HG02852 (cell line): ENCODE data around the gene CEP70.
"Not testable (repeated sequence)": the region's sequence is repeated elsewhere in the genome, so short reads cannot be mapped to it uniquely, and the experiment has no call there.

Source experiments
- ATAC-seq: cut with Tn5 transposase; IDR thresholded peaks from one replicate; pipeline ENCODE4 v1.9.1; 2021; ENCODE audit warnings: mild to moderate bottlenecking, moderate library complexity; ENCODE audit not compliant: unreplicated experiment

Gene CEP70

GRCh38 chr3:138513090-138513843 lies 80.8 kb downstream of the CEP70 start:
- peak; percentile 85 for ATAC-seq

GRCh38 chr3:138511945-138512344 lies 82.1 kb downstream of the CEP70 start:
- no peak for ATAC-seq

DNA sequence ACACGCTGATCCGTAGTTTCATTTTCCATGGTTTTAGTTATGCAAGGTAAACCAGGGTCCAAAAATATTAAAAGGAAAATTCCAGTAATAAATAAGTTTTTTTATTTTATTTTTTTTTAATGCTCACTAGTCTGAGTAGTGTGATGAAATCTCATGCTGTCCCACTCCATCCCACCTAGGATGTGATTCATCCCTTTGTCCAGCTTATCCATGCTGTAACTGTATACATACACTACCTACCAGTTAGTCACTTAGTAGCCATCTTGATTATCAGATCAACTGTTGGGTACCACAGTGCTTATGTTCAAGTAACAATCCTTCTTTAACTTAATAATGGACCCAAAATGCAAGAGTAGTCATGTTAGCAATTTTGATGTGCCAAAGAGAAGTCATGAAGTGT lies 84.5 kb downstream of the CEP70 start:
- no peak for ATAC-seq

DNA sequence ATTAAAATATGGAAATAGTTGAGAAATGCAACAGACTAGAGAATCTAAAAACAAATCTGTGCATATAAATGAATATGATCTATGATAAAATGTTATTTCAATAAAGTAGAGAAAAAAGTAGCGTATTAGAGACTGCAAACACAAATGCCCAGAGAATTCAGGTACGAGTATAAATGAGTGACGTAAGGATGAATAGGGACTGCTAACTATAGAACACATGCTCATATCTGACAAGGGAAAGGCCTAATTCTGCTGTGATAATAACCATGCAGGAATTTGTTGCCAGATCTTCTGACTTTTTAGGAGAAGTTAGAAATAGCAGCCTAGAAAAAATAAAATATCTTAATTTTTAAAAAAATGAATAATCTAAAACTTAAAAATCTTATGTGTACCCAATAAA lies 86.5 kb downstream of the CEP70 start:
- no peak for ATAC-seq

DNA sequence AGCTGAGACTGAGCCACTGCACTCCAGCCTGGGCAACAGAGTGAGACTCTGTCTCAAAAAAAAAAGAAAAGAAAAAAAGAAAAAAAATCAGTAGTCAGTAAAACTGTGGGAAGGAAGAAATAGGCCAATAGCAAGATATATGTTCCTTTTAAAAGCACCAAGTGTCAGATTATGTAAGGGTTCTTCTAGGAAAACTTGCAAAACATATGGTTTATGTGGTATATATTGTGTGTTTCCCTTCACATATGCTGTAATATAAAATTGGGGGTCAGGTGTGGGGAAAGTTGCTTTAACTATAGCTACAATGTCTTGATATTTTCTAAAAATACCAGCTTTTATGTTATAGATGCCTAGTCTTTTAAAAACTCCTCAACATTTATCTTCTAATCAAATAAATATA lies 95.1 kb downstream of the CEP70 start:
- no peak for ATAC-seq

DNA sequence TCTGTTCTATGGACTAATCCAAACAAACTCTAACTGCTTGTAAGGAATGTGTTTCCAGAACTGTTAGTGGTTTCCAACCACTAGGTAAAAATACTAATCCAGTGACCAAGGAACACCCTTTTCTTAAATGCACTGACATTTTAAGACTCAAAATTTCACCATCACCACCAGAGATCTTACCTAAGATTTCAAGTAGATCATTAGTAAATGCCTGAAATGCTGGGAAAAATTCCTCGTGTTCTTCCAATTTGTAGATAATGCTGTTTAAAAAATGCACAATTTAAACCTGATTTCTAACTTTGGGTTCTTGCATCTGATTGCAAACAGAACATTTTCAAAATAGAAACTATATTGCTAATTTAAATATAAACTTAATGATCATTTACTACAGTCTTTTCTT lies 96.2 kb downstream of the CEP70 start:
- ATAC-seq, result no peak

DNA sequence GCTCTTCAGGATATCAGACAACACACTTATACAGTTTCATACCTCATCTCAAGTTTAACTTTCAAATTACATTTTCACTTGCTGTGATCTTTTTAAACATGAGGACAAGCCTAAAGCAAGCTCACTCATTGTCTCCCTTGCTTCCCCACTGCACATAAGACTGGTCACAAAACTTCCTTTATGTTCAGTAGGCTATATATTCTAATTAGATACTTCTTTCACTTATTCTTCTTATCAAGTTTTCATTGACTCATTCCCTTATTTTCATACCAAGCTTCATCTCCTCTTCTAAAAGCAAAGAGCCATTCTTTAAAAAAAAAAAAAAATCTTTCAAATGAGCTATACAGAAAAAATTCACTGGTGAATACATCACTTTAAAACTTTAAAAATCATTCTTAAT lies 97.0 kb downstream of the CEP70 start:
- ATAC-seq, result no peak

GRCh38 chr3:138496436-138496835 lies 97.6 kb downstream of the CEP70 start:
- ATAC-seq, result no peak

DNA sequence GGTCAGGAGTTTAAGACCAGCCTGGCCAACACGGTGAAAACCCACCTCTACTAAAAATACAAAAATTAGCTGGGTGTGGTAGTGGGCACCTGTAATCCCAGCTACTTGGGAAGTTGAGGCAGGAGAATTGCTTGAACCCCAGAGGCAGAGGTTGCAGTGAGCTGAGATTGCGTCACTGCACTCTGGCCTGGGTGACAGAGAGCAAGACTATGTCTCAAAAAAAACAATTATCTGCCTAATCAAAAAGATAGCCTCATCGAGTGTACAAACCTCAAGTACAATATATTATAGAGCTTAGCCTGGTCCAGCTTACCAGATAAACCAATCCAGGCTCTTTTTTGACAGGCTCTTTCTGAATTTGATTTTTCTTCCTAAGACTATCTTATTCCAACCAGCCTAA lies 98.4 kb downstream of the CEP70 start:
- not testable (repeated sequence) for ATAC-seq

DNA sequence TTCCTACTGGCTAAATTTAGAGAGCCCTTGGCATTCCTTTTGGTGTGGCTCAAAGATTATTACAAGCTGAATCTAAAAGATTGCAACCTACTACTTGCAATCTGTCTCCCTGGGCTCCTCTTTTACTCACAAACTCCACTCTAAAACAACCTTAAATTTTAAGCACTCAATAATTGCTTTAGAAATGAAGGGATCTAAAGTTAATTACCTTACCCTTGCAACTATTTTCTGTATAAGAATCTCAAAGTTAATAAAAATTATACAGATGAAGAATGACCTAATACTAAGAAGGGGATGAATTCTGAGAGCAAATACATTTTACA lies 99.5 kb downstream of the CEP70 start:
- ATAC-seq, result no peak

DNA sequence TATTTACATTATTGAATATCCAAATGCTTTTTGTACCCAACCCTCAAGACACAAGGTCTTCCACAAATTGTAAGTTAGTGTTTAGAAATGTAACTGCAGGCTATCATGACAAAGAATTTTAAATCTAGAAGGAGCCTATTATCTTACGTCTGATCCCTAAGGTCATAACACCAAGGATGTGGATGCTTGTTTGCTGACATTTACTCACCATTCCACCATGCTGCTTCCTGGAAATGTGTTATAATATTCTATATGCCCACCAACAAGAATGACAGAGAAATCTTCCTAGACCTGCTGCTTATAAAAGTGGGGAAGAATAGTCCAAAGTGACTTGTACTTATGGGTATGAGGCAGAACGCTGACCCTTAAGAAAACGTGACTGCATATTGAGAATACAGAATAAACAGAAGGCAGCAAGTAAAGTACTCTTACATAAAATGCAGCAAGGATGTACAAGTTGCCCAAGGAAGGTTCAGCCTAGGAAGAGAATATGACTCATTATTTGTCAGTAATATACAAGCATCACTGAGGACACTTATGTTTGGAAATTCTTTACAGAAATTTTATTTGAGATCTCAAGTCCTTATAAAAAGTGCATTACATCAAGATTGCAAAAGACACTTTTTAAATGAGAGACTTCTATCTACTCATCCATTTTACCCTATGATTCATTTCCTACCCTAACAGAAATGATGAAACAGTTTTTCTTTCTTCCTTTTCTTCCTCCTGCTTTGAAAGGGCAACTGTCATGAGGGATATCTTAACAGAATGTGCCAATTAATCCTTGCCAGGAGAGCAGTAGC lies 100.1 kb downstream of the CEP70 start:
- no peak for ATAC-seq

- no peak for ATAC-seq
Measured at GRCh38 chr3:138492980-138493675, 100.9 kb downstream of the CEP70 start.

GRCh38 chr3:138491971-138492370 lies 102.1 kb downstream of the CEP70 start:
- ATAC-seq, result no peak

- not testable (repeated sequence) for ATAC-seq
Measured at GRCh38 chr3:138486580-138486979, 107.5 kb downstream of the CEP70 start.

DNA sequence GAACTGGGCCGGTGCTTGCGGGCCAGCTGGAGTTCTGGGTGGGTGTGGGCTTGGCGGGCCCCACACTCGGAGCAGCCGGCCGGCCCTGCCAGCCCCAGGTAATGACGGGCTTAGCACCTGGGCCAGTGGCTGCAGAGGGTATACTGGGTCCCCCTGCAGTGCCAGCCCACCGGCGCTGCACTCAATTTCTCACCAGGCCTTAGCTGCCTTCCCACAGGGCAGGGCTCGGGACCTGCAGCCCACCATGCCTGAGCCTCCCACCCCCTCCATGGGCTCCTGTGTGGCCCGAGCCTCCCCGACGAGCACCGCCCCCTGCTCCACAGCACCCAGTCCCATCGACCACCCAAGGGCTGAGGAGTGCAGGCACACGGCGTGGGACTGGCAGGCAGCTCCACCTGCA lies 109.4 kb downstream of the CEP70 start:
- ATAC-seq, result not testable (repeated sequence)

DNA sequence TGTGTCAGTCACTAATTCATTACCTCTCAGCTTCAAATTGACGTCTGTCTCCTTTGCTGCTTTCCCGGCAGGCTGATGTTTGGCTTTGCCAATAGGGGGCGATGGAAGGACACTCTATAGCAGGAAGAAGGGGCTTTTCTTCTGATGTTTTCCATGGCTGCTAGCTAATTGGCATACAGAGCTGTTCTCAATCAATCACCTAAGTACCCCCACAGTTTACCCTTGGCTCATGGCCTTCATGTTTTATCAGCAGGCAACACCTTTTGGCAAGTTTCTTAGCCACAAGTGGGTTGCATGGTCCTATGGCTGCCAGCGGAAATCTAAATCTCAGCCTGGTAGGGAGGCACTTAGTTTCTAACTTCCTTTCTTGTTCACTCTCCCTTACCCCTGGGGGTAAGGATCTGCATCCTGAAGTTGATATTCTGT lies 114.6 kb downstream of the CEP70 start:
- no peak for ATAC-seq

DNA sequence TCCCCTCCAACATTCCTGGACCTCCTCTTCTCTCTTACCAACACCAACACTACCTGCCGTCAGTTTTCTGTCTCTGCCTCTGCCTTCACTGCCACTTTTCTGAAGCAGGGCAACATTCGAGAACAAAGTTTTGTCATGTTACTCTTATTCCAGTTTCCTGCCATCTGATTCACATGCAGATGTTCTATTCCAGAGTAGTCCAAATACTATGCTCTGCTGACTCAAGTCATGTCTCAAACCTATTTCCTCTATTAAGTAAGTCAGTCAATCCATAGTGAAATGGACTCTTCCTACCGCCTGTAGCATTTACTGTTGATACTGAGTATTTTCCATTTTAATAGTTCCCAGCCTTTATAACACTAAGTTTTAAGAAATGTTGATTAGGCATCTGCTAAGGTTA lies 116.3 kb downstream of the CEP70 start:
- ATAC-seq, result no peak

DNA sequence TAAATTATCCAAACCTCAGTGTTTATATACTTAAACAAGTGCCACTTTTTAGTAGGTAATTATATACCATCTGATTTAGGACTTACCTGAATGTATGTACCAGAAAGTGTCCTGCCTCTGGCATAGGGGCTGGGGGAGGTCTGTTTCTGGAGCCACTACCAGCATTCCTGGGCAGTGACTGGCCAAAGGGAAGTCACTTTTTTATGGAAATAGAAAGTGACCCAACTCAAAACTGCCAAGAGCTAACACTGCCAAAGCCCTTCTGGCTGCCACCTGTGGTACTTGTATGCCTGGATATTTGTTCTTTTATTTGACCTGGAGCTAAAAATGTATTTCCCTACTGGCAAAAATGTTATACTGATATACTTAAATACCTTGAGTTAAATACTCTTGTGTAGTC lies 116.9 kb downstream of the CEP70 start:
- no peak for ATAC-seq

DNA sequence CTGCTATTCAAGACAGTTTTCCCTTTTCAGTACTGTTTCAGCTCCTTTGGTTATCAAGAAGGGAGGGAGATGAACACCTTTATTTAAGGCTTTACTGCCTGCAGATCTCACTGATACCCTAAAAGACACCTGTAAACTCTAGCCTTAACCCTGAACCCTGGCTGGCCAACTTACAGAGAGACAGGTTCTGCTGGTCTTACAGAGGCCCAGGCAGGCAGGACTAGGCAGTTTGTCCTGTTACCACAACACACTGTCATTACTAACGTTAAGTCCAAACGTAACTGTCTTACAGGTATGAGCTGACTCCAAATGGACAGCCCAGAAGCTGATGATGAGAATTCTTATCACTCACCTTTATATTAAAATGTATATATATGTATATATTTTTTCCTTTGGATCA lies 117.5 kb downstream of the CEP70 start:
- ATAC-seq, result no peak

- no peak for ATAC-seq
Measured at GRCh38 chr3:138474163-138474562, 119.9 kb downstream of the CEP70 start.

DNA sequence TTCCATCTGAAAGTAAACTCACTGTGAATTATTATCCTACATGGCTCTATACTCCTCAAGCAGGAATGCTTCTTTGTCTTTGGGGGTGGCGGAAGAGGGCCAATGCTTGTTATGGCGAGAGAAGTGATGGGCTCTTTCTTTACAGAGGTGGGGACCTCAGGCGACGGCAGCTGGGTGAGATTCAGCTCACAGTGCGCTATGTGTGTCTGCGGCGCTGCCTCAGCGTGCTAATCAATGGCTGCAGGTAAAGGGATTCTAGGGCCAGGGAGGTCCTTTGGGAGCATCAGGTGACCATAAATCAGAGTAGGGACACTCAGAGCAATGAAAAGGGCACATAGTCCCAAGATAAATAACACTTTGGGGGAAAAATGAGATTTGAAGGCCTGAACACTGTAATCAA lies 120.7 kb downstream of the CEP70 start:
- ATAC-seq, result no peak
